Gastrocnemius medialis (tissue), 4 donors: ENCODE data around the gene ARF1. TPM values are rescaled to one million over a fixed set of nuclear protein-coding genes. Genes with fewer than 3 reads are reported as not detected.

Source experiments
- ATAC-seq, 2 donors: fragments of 150-250 bp; one replicate each; pipeline ENCODE4 v1.9.1; 2016
- DNase-seq, 2 donors: peaks; one replicate each; pipeline ENCODE4 v3.0.0-alpha.2; 2019
- H3K27ac ChIP-seq, 4 donors: fragments of 200-600 bp; sonication (generic); 1 replicate in 1 of 4; 2 replicates in 3 of 4; pipeline ENCODE4 v1.5.1; 2016 to 2018; ENCODE audit warnings: mild to moderate bottlenecking in 2 of 4, moderate library complexity in 1 of 4
- H3K27me3 ChIP-seq, 3 donors: fragments of 200-600 bp; sonication (generic) in 2 of 3; 1 replicate in 1 of 3; 2 replicates in 2 of 3; pipeline versions ENCODE4 v1.5.1 to v1.6.0; 2016 to 2019; ENCODE audit warnings: mild to moderate bottlenecking in 1 of 3, moderate library complexity in 1 of 3
- H3K36me3 ChIP-seq, 2 donors: fragments of 200-600 bp; sonication (generic) in 1 of 2; one replicate each; pipeline ENCODE4 v1.5.1; 2017 to 2018
- H3K4me1 ChIP-seq, 2 donors: fragments of 200-600 bp; sonication (generic) in 1 of 2; one replicate each; pipeline ENCODE4 v1.5.1; 2016 to 2017; ENCODE audit warnings: mild to moderate bottlenecking in 2 of 2
- H3K4me3 ChIP-seq, 4 donors: fragments of 200-600 bp; sonication (generic) in 3 of 4; 1 replicate in 1 of 4; 2 replicates in 3 of 4; pipeline ENCODE4 v1.5.1; 2016 to 2019; ENCODE audit warnings: mild to moderate bottlenecking in 2 of 4
- H3K9me3 ChIP-seq, 3 donors: fragments of 200-600 bp; sonication (generic) in 2 of 3; 1 replicate in 1 of 3; 2 replicates in 2 of 3; pipeline ENCODE4 v1.5.1; 2016 to 2019
- CTCF ChIP-seq, 5 experiments: fragments of 450-650 bp in 3 of 5; fragments of 200-600 bp in 2 of 5; sonication (generic) in 2 of 5; IDR thresholded peaks in 4 of 5; conservative IDR thresholded peaks in 1 of 5; 1 replicate in 4 of 5; 2 replicates in 1 of 5; pipeline ENCODE4 v1.5.1; 2016 to 2019; ENCODE audit warnings: antibody characterized with exemption in 5 of 5, mild to moderate bottlenecking in 3 of 5, moderate library complexity in 3 of 5
- POLR2A ChIP-seq, 2 donors: fragments of 450-650 bp; IDR thresholded peaks; one replicate each; pipeline ENCODE4 v1.6.1; 2017; ENCODE audit warnings: antibody characterized with exemption in 2 of 2, mild to moderate bottlenecking in 2 of 2, moderate library complexity in 2 of 2
- in situ Hi-C, 4 donors: fragments of 200-750 bp; cut with MboI; loops; one replicate each; pipeline versions ENCODE4 v1.15.0 to v1.8.0; 2017; ENCODE audit warnings: low sequenced_read_pairs in 4 of 4
- intact Hi-C: fragments of 100-400 bp; cut with DNase I; formaldehyde crosslinking; loops from one replicate; pipeline ENCODE4 v1.15.1; 2023; ENCODE audit warnings: low total_unique reads
- total RNA-seq, 4 donors: library from RNA; depleted of rRNA; stranded (reverse); fragments of >200 nt; gene quantifications; one replicate each; pipeline versions ENCODE4 v1.1.0 to v1.2.3, GENCODE V29; 2016

ARF1 gene
- total RNA-seq, 4 donors from 2014 or later: 234 to 422 (median 306) TPM

DNA sequence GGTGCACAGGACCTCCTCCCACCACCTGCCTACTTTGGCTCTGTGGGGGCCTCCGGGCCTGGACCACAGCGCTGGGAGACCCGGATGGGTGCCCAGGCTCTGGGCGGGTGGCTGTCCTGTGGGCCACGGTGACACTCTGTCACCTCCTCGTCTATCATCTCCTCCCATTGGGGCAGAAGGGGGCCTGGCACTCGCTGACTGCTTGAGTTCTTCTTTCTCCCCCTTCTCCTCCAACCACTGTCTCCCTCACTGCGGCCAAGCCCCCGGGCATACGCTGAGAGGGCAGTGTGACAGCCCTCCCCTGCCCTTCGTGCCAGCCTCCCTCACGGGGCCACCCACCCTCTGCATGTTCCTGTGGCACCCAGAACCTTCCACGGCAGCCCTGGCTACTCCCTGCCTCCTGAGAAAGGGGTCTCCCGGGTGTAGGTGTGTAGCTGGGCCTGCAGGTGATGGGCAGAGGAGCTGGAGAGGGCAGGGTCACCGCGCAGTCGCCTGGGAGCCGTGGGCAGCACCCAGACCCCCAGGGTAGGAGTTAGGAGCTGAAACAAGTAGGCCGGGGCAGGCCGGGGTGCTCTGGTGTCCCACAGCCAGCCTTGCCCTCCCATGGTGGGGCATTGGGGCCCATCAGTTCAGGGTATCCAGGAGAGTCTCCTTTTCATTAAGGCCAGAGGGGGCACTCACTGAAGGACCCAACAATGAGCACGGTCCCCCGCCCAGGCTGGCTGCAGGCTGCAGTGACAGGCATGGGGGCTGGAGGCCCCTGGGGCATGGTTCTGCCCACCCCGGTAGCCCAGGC lies 9.2 kb upstream of the ARF1 start:
- no peaks in the 10 kb centered on the region for H3K9me3 ChIP-seq
- in situ Hi-C loops (no loop called here), intact Hi-C loops (loop anchor here (10.0 kb wide), 1 partner anchor 68 kb away; the partner anchor contains the start of gene WNT3A)
- no peak overlapping the region for H3K4me3 ChIP-seq
- DNase-seq: no peak
- no peak overlapping the region for H3K27ac ChIP-seq
- no peak for ATAC-seq
- TF ChIP-seq CTCF (IDR thresholded peaks at IDR 0.05 in 4 of 5, conservative IDR thresholded peaks at IDR 0.05 in 1 of 5): no peak
- no peak for TF ChIP-seq POLR2A (IDR thresholded peaks at IDR 0.05)
- no peaks in the 10 kb centered on the region for H3K4me1 ChIP-seq
- peaks cover 0 to 27% (median 9%) of the 10 kb centered on the region in 3 donors for H3K27me3 ChIP-seq
- no peaks in the 10 kb centered on the region for H3K36me3 ChIP-seq

DNA sequence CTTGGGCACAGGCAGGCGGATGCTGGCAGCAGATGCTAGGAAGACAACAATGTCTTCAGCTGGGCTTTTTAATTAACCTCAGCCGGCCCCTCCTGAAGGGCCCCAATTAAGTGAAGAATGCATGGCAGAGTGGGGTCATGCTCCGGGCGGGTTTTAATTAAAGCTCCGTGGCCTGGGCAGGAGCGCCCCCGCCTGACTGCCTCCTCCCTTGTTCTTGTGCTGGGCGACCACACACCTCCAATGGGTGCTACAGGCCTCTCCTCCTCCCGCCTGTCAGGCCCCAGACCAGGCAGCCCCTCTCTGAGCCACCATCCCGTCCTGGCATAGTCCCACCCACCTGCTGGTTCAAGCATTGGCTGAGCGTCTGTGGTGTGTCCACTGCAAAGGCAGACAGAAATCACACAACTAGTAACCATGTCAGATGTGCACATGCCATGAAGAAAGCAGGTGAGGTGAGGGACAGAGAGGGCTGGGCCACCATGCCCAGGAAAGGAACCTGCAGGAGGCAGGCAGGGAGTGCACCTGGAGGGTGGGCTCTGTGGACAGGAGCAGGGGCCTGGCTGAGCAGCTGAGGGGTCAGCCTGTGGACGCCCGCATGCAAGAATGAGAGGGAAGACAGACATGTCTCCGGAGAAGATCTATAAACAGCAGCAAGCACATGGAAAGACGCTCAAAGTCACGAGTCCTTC lies 8.5 kb upstream of the ARF1 start:
- no peak for ATAC-seq
- TF ChIP-seq POLR2A (IDR thresholded peaks at IDR 0.05) (no peak), CTCF (IDR thresholded peaks at IDR 0.05 in 4 of 5, conservative IDR thresholded peaks at IDR 0.05 in 1 of 5) (no peak)
- Histone ChIP-seq H3K27me3 (peaks cover 0 to 27% (median 9%) of the 10 kb centered on the region in 3 donors), H3K9me3 (no peaks in the 10 kb centered on the region), H3K4me3 (no peak overlapping the region), H3K27ac (no peak overlapping the region), H3K36me3 (no peaks in the 10 kb centered on the region), H3K4me1 (no peaks in the 10 kb centered on the region)
- in situ Hi-C loops (no loop called here), intact Hi-C loops (loop anchor here (10.0 kb wide), 1 partner anchor 69 kb away; the partner anchor contains the start of gene WNT3A)
- DNase-seq: no peak

- no peak overlapping the region for H3K27ac ChIP-seq
- ATAC-seq: no peak
- H3K36me3 ChIP-seq: no peaks in the 10 kb centered on the region
- H3K27me3 ChIP-seq: peaks cover 0 to 27% (median 9%) of the 10 kb centered on the region in 3 donors
- H3K4me1 ChIP-seq: no peaks in the 10 kb centered on the region
- in situ Hi-C loops (loop anchor here in 1 of 4 donors (25.0 kb wide), 1 partner anchor 313 kb away; no protein-coding TSS in a partner anchor), intact Hi-C loops (loop anchor here (10.0 kb wide), 1 partner anchor 70 kb away; the partner anchor contains the start of gene WNT3A)
- no peak for DNase-seq
- H3K4me3 ChIP-seq: no peak overlapping the region
- H3K9me3 ChIP-seq: no peaks in the 10 kb centered on the region
- TF ChIP-seq POLR2A (IDR thresholded peaks at IDR 0.05) (no peak), CTCF (IDR thresholded peaks at IDR 0.05 in 4 of 5, conservative IDR thresholded peaks at IDR 0.05 in 1 of 5) (no peak)
Observed at GRCh38 chr1:228074954-228075730, 7.4 kb upstream of the ARF1 start.

DNA sequence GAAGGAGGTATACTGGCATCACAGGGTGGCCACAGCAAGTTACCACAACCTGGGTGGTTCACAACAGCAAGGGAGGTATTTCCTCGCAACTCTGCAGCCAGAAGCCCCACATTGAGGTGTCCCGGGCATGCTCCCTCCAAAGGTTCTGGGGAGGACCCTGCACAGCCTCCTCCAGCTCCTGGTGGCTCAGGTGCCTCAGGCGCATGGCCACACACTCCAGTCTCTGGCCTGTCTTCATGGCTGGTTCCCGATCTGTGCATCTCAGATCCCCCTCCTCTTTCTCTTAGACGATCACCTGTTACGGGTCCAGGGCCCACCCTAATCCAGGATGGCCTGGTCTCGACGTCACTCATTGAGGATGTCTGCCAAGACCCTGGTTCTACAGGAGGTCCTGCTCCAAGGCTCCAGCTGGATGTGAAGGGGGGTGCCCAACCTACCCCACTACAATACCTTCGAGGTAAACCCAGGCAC lies 6.7 kb upstream of the ARF1 start:
- ATAC-seq (no peak), DNase-seq (no peak)
- Histone ChIP-seq H3K4me3 (no peak overlapping the region), H3K36me3 (no peaks in the 10 kb centered on the region), H3K27me3 (peaks cover 0 to 25% (median 6%) of the 10 kb centered on the region in 3 donors), H3K27ac (no peak overlapping the region), H3K4me1 (peaks cover 0 to under 1% of the 10 kb centered on the region in 2 donors), H3K9me3 (no peaks in the 10 kb centered on the region)
- intact Hi-C loops: loop anchor here (10.0 kb wide), 1 partner anchor 71 kb away; the partner anchor contains the start of gene WNT3A
- TF ChIP-seq CTCF (IDR thresholded peaks at IDR 0.05 in 4 of 5, conservative IDR thresholded peaks at IDR 0.05 in 1 of 5): no peak
- TF ChIP-seq POLR2A (IDR thresholded peaks at IDR 0.05): no peak
- in situ Hi-C loops: loop anchor here in 1 of 4 donors (25.0 kb wide), 1 partner anchor 314 kb away; no protein-coding TSS in a partner anchor
